D721Med (cell line): ENCODE results near the gene CCDC83.
"Not testable (repeated sequence)": the region's sequence is repeated elsewhere in the genome, so short reads cannot be mapped to it uniquely, and the experiment has no call there.

Source experiments
- DNase-seq: peaks from one replicate; pipeline ENCODE4 v3.0.0; 2011; ENCODE audit warnings: low spot score; ENCODE audit not compliant: insufficient read length
- FAIRE-seq: peaks from 2 replicates; lab custom pipeline; 2011; peaks lifted over from hg19 to GRCh38; lab: Jason Lieb, UNC
- TF ChIP-seq, protein P1 (sequence below): IDR thresholded peaks from 2 replicates; pipeline ENCODE4 v1.5.1; 2012; ENCODE audit warnings: mild to moderate bottlenecking, control low read depth; ENCODE audit not compliant: insufficient read depth; ENCODE audit errors: missing control alignments

Gene CCDC83

DNA sequence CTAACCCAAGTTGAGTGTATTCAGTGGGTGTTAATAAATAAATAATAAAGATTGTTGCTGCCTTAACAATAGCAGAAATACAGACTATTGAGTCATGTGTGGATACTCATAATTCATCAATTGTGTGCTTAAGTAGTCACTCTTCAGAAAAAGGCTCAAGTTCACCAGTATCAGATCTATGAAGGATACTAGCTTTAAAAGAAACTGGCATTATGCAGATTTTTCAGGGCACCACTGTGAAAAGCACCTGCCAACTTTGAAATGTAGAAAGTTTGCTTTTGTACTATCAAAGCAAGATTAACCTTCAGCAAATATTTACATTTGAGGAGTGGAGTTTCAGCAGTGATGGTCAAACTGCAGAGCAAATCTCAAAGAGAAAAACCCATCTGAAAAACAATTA is 24.1 kb upstream of the CCDC83 start:
- TF ChIP-seq, protein P1, sequence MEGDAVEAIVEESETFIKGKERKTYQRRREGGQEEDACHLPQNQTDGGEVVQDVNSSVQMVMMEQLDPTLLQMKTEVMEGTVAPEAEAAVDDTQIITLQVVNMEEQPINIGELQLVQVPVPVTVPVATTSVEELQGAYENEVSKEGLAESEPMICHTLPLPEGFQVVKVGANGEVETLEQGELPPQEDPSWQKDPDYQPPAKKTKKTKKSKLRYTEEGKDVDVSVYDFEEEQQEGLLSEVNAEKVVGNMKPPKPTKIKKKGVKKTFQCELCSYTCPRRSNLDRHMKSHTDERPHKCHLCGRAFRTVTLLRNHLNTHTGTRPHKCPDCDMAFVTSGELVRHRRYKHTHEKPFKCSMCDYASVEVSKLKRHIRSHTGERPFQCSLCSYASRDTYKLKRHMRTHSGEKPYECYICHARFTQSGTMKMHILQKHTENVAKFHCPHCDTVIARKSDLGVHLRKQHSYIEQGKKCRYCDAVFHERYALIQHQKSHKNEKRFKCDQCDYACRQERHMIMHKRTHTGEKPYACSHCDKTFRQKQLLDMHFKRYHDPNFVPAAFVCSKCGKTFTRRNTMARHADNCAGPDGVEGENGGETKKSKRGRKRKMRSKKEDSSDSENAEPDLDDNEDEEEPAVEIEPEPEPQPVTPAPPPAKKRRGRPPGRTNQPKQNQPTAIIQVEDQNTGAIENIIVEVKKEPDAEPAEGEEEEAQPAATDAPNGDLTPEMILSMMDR = no peak
- FAIRE-seq (no peak), DNase-seq (no peak)

GRCh38 chr11:85835263-85835662 is 19.9 kb upstream of the CCDC83 start:
- FAIRE-seq = no peak
- DNase-seq = no peak
- TF ChIP-seq, protein P1 = no peak

- TF ChIP-seq, protein P1 = no peak
- FAIRE-seq (no peak), DNase-seq (no peak)
Observed at GRCh38 chr11:85835729-85836128, 19.5 kb upstream of the CCDC83 start.

DNA sequence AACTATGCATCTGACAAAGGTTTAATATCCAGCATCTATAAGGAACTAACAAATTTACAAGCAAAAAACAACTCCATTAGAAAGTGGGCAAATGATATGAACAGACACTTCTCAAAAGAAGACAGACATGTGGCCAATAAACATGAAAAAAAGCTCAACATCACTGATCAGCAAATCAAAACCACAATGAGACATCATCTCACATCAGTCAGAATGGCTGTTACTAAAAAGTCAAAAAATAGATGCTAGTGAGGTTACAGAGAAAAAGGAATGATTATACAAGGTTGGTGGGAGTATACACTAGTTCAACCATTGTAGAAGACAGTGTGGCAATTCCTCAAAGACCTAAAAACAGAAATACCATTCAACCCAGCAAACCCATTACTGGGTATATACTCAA is 14.3 kb upstream of the CCDC83 start:
- not testable (repeated sequence) for FAIRE-seq, DNase-seq

- TF ChIP-seq, protein P1 = no peak
- DNase-seq (no peak), FAIRE-seq (no peak)
Observed at GRCh38 chr11:85843929-85844328, 11.3 kb upstream of the CCDC83 start.

DNA sequence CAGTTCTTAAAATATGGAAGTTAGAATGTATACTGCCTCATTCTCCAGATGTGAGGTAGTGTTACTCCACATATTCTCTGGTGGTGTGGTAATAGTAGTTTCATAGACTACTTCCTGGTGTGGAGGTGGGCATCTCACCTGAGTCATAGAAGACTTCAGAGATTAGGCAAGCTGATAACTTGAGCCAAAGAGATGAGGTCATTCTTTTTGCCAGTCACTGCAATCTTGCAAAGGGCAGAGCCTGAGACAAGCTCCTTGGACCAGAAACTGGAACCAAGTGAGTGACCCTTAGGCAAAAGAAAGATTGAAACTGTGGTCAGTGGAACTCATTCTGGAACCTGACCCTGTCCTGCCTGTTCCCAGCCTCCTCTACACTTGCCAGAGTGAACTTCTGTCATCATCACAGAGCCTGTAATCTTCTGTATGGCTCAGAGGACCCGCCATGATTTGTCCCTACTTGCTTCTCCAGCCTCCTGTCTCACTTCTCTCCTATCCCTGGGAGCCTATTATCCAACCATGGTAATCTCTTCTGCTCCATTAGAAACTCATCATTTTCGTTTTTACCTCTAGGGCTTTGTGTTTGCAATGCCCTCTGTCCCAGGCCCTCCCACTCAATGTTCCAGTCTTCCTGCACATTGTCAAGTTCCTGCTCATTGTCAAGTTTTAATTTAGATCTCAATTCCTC is 10.6 kb upstream of the CCDC83 start:
- DNase-seq (no peak), FAIRE-seq (no peak)
- TF ChIP-seq, protein P1 = no peak

DNA sequence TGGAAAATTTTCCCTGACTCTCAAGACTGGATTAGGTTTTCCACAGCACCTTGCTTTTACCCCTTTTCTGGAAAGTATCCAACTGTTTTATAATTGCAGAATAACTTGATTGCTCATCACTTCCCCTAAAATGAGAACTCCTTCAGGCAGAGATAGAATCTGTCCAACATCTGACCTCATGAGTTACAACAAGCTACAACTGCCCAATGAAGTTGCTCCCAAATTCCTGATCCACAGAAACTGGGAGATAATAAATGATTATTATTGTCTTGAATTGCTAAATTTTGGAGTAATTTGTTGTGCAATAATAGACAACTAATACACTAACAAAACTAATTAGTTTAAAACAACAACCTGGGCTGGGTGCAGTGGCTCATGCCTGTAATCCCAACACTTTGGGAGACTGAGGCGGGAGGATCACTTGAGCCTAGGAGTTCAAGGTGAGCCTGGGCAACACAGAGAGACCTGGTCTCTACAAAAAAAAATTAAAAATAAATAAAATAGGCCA is 10.0 kb upstream of the CCDC83 start:
- DNase-seq (no peak), FAIRE-seq (no peak)
- TF ChIP-seq, protein P1 = no peak
